ENCODE measurements around the gene EBF4.

- TF ChIP-seq POLR2A (IDR thresholded peaks at IDR 0.05; ENCODE audit: low read length) (no peak), GATA1 (IDR thresholded peaks at IDR 0.05; ENCODE audit: low read depth, low read length) (no peak)
These were observed 1.9 kb upstream of the EBF4 start for GRCh38 chr20:2690718-2691117.
